Naive thymus-derived CD4-positive, alpha-beta T cell (primary cell): ENCODE measurements around the gene IL17D. TPM values are rescaled to one million over a fixed set of nuclear protein-coding genes. Genes with fewer than 3 reads are reported as not detected.

Source experiments
- ATAC-seq: fragments of 150-1000 bp; cut with Tn5 transposase; 2 replicates; pipeline ENCODE4 v1.10.0; 2021; ENCODE audit warnings: mild to moderate bottlenecking, moderate library complexity
- CTCF ChIA-PET: fragments of 350-600 bp; sonication (Branson Sonifier 250); formaldehyde crosslinking; loops from one replicate; lab custom pipeline; 2021; ENCODE audit warnings: antibody characterized with exemption; lab: Charles Lee
- POLR2A ChIA-PET: fragments of 350-600 bp; sonication (Branson Sonifier 250); formaldehyde crosslinking; loops from one replicate; lab custom pipeline; 2021; ENCODE audit warnings: antibody characterized with exemption, inconsistent platforms; lab: Charles Lee
- DNase-seq, 9 donors: peaks; one replicate each; pipeline versions ENCODE4 v3.0.0 to v3.0.0-alpha.2; 2020 to 2022; ENCODE audit warnings: mixed read lengths in 1 of 9
- H3K27ac ChIP-seq: one replicate; pipeline ENCODE4 v1.7.0; 2013; ENCODE audit warnings: mild to moderate bottlenecking, low read depth, low read length, moderate library complexity
- H3K27me3 ChIP-seq, 2 donors: one replicate each; pipeline ENCODE4 v1.7.0; 2013; ENCODE audit warnings: low read length in 2 of 2, mild to moderate bottlenecking in 2 of 2, moderate library complexity in 2 of 2; ENCODE audit not compliant: control insufficient read depth in 2 of 2, insufficient read depth in 2 of 2
- H3K36me3 ChIP-seq, 3 experiments: 1 replicate in 2 of 3; 2 replicates in 1 of 3; pipeline ENCODE4 v1.7.0; 2013; ENCODE audit warnings: low read length in 3 of 3, mild to moderate bottlenecking in 3 of 3, moderate library complexity in 1 of 3; ENCODE audit not compliant: insufficient read depth in 3 of 3, control insufficient read depth in 2 of 3
- H3K4me1 ChIP-seq, 2 donors: one replicate each; pipeline ENCODE4 v1.7.0; 2013; ENCODE audit warnings: low read length in 2 of 2, mild to moderate bottlenecking in 2 of 2, moderate library complexity in 1 of 2; ENCODE audit not compliant: control insufficient read depth in 2 of 2, insufficient read depth in 2 of 2
- H3K4me3 ChIP-seq: 2 replicates; pipeline ENCODE4 v1.7.0; 2013; ENCODE audit warnings: mild to moderate bottlenecking, low read length
- H3K9me3 ChIP-seq, 3 experiments: 1 replicate in 2 of 3; 2 replicates in 1 of 3; pipeline ENCODE4 v1.7.0; 2013; ENCODE audit warnings: low read length in 3 of 3; ENCODE audit not compliant: control insufficient read depth in 2 of 3
- H3K27ac Mint-ChIP-seq, 9 donors: one replicate each; pipeline ENCODE4 v1.8.0; 2020 to 2022; ENCODE audit warnings: mixed read lengths in 9 of 9, mild to moderate bottlenecking in 8 of 9, moderate library complexity in 5 of 9, inconsistent platforms in 2 of 9
- H3K27me3 Mint-ChIP-seq, 5 donors: one replicate each; pipeline ENCODE4 v1.8.0; 2021 to 2022; ENCODE audit warnings: mixed read lengths in 5 of 5, mild to moderate bottlenecking in 1 of 5
- H3K36me3 Mint-ChIP-seq, 5 donors: one replicate each; pipeline ENCODE4 v1.8.0; 2020 to 2022; ENCODE audit warnings: mixed read lengths in 5 of 5, mild to moderate bottlenecking in 3 of 5, inconsistent platforms in 1 of 5
- H3K4me1 Mint-ChIP-seq, 7 donors: one replicate each; pipeline ENCODE4 v1.8.0; 2020 to 2022; ENCODE audit warnings: mixed read lengths in 7 of 7, mild to moderate bottlenecking in 3 of 7, inconsistent platforms in 1 of 7
- H3K4me3 Mint-ChIP-seq, 10 donors: one replicate each; pipeline ENCODE4 v1.8.0; 2020 to 2022; ENCODE audit warnings: mild to moderate bottlenecking in 10 of 10, mixed read lengths in 10 of 10, moderate library complexity in 6 of 10, inconsistent platforms in 2 of 10
- H3K9me3 Mint-ChIP-seq, 11 donors: one replicate each; pipeline ENCODE4 v1.8.0; 2020 to 2022; ENCODE audit warnings: mixed read lengths in 11 of 11, mild to moderate bottlenecking in 4 of 11, inconsistent platforms in 1 of 11, moderate library complexity in 1 of 11
- intact Hi-C, 2 donors: fragments of 100-400 bp; cut with micrococcal nuclease; formaldehyde crosslinking; loops; one replicate each; pipeline ENCODE4 v1.15.1; 2023
- polyA plus RNA-seq, 2 donors: library from polyadenylated mRNA; unstranded; fragments of 300-500 nt; fragmentation: Illumina TruSeq; gene quantifications; one replicate each; pipeline ENCODE4 v1.2.3, GENCODE V29; 2021
- total RNA-seq, 6 experiments: library from RNA in 5 of 6; stranded (reverse) in 5 of 6; gene quantifications; 1 replicate in 5 of 6; 2 replicates in 1 of 6; pipeline ENCODE4 v1.2.3 and lab custom pipeline; 2021 to 2026

Gene IL17D
- total and polyA plus RNA-seq, 7 experiments from 2014 or later = 0.10 to 0.32 (median 0.19) TPM; not detected in 4

DNA sequence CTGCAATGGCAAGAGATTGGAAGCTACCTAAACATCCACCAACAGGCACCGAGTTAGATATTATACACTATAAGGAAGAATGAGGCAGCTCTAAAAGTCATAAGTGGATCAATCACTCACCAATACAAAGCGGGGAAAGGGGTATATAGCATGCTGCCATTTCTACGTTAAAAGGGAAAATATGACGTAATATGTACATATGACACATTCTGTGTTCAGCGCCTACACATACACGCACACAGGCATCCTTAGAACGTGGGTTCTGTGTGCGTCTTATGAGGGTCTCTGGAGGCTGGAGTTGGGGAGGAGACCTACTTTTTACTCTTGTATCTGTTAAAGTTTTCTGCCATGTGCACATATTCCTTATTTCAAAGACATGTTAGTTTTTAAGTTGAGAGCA, 5.9 kb downstream of the IL17D start:
- Mint-ChIP-seq H3K27me3 (peaks cover 0 to 13% (median 6%) of the 10 kb centered on the region in 5 donors), H3K36me3 (no peaks in the 10 kb centered on the region), H3K4me3 (no peak overlapping the region), H3K4me1 (peaks cover 5 to 13% (median 8%) of the 10 kb centered on the region in 7 donors), H3K27ac (no peak overlapping the region), H3K9me3 (peaks cover 0 to 4% (median 0%) of the 10 kb centered on the region in 11 donors)
- ChIA-PET CTCF (no interaction called here), POLR2A (no interaction called here)
- H3K4me3 ChIP-seq = no peak overlapping the region
- H3K9me3 ChIP-seq = no peaks in the 10 kb centered on the region
- H3K4me1 ChIP-seq = no peaks in the 10 kb centered on the region
- H3K27me3 ChIP-seq = no peaks in the 10 kb centered on the region
- no peak overlapping the region for H3K27ac ChIP-seq
- intact Hi-C loops = loop anchor here (10.0 kb wide), 4 partner anchors 185 to 935 kb away; partner anchors contain the start of genes CRYL1 (in 1 of the 2), MICU2 (in 1 of the 2), MRPL57 (in 1 of the 2) and SKA3 (in 1 of the 2)
- no peak for ATAC-seq
- H3K36me3 ChIP-seq = no peaks in the 10 kb centered on the region
- no peak for DNase-seq

DNA sequence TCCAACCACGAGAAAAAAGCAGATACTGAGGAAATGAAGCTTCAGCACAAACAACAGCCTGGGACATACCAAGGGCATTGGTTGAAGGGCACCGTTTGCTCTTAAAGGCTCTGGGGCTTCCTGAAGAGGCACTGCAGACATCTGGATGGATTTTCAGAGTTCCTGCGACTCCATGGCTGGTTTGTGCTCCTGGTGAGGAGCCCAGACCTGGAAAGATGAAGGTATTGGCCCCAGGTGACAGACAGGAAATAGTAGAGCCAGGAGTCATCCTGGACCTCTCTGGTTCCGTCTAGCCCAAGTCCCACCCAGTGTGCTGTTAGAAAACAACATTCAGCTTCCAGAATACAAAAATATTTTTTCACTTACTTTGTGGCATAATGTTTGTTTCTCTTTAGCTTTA, 6.3 kb downstream of the IL17D start:
- Mint-ChIP-seq H3K27ac (no peak overlapping the region), H3K36me3 (no peaks in the 10 kb centered on the region), H3K27me3 (peaks cover 0 to 9% (median 6%) of the 10 kb centered on the region in 5 donors), H3K9me3 (peaks cover 0 to 4% (median 0%) of the 10 kb centered on the region in 11 donors), H3K4me1 (peaks cover 5 to 13% (median 8%) of the 10 kb centered on the region in 7 donors), H3K4me3 (no peak overlapping the region)
- ChIA-PET CTCF (no interaction called here), POLR2A (no interaction called here)
- DNase-seq = no peak
- no peak for ATAC-seq
- Histone ChIP-seq H3K4me1 (no peaks in the 10 kb centered on the region), H3K9me3 (no peaks in the 10 kb centered on the region), H3K36me3 (no peaks in the 10 kb centered on the region), H3K27ac (no peak overlapping the region), H3K4me3 (no peak overlapping the region), H3K27me3 (no peaks in the 10 kb centered on the region)
- intact Hi-C loops = loop anchor here (5.0 to 10.0 kb wide), 5 partner anchors 185 to 935 kb away; partner anchors contain the start of genes CRYL1 (in 1 of the 2), MICU2 (in 1 of the 2), MRPL57 (in 1 of the 2) and SKA3 (in 1 of the 2)

DNA sequence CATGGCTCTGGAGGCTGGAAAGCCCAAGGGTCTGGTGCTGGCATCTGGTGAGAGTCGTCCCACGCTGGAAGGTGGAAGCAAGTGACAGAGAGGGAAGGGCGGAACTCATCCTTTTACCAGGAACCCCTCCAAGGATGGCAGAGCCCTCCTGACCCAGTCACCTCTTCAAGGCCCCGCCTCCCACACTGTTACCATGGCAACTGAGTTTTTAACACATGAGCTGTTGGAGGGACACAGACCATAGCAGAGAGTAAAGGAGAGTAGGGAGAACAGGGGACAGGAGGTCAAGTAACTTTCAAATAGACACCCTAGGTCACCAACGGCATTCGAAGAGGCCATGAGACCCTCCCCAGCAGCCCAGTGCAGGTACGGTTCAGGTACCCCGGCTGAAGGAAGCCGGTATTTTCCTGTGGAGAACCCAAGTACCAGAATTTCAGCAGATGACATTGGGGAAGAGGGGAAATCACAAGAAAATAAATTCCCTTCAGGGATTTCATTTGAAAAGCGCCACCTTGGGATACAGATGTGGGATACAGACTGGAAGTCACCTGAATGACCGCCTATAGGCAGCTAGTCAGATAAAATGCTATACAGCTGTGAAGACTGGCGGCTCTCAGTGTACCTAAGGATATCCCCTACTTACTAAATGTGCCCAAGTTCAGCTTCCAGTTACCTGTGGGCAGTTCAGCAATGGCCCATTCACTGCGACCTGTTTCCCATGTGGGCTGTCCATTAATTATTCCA, 8.0 kb downstream of the IL17D start:
- H3K27me3 ChIP-seq = no peaks in the 10 kb centered on the region
- intact Hi-C loops = loop anchor here (1.0 to 5.0 kb wide), 6 partner anchors 61 to 768 kb away; partner anchors contain the start of gene EEF1AKMT1 (in 1 of the 2)
- no peaks in the 10 kb centered on the region for H3K36me3 Mint-ChIP-seq
- DNase-seq (no peak), ATAC-seq (no peak)
- no peak overlapping the region for H3K4me3 ChIP-seq
- peak overlapping the region in 1 of 10 donors; percentile 47 for H3K4me3 Mint-ChIP-seq
- H3K4me1 Mint-ChIP-seq = peaks cover 5 to 13% (median 8%) of the 10 kb centered on the region in 7 donors
- no peak overlapping the region for H3K27ac ChIP-seq
- H3K27ac Mint-ChIP-seq = peak overlapping the region in 1 of 9 donors; percentile 17
- peaks cover 0 to 7% (median 6%) of the 10 kb centered on the region in 5 donors for H3K27me3 Mint-ChIP-seq
- H3K4me1 ChIP-seq = no peaks in the 10 kb centered on the region
- H3K9me3 ChIP-seq = no peaks in the 10 kb centered on the region
- H3K9me3 Mint-ChIP-seq = peaks cover 0 to 3% (median 0%) of the 10 kb centered on the region in 11 donors
- POLR2A ChIA-PET = no interaction called here
- CTCF ChIA-PET = interaction anchor here (0.6 to 2.4 kb wide), 3 partner anchors 117 to 756 kb away, joined by 4 to 19 read pairs (median 8); no protein-coding TSS in a partner anchor
- no peaks in the 10 kb centered on the region for H3K36me3 ChIP-seq

DNA sequence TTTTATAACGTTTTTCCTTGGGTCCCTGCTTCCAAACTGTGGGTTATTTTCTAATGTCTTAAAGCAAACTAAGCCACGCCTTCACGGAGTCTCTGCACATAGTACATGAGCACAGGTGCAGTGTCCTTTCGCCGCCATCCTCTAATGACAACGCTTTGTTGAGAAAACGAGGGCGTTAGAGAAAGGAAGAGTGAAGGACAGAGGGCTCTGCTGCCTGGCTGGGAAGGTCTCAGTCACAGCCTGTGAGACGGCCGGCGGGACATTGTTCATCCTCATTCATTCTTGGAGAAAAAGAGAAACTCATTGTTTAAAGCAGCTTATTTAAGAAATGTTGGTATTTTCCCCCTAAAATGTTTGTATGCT, 9.5 kb downstream of the IL17D start:
- ATAC-seq = no peak
- peak overlapping the region in 2 of 10 donors; percentile 5 to 46 for H3K4me3 Mint-ChIP-seq
- H3K36me3 ChIP-seq = no peaks in the 10 kb centered on the region
- no peaks in the 10 kb centered on the region for H3K9me3 ChIP-seq
- no peaks in the 10 kb centered on the region for H3K36me3 Mint-ChIP-seq
- no peak for DNase-seq
- ChIA-PET POLR2A (no interaction called here), CTCF (interaction anchor here (0.8 to 2.4 kb wide), 2 partner anchors 79 to 116 kb away, joined by 3 to 19 read pairs; no protein-coding TSS in a partner anchor)
- H3K4me1 Mint-ChIP-seq = peaks cover 5 to 13% (median 8%) of the 10 kb centered on the region in 7 donors
- intact Hi-C loops = loop anchor here in 1 of 2 donors (2.0 to 5.0 kb wide), 2 partner anchors 60 to 516 kb away; partner anchors contain the start of gene EEF1AKMT1
- H3K4me1 ChIP-seq = no peaks in the 10 kb centered on the region
- H3K27ac ChIP-seq = no peak overlapping the region
- no peaks in the 10 kb centered on the region for H3K27me3 ChIP-seq
- peaks cover 0 to 3% (median 0%) of the 10 kb centered on the region in 11 donors for H3K9me3 Mint-ChIP-seq
- H3K27ac Mint-ChIP-seq = no peak overlapping the region
- H3K27me3 Mint-ChIP-seq = peaks cover 0 to 7% (median 6%) of the 10 kb centered on the region in 5 donors
- H3K4me3 ChIP-seq = no peak overlapping the region

DNA sequence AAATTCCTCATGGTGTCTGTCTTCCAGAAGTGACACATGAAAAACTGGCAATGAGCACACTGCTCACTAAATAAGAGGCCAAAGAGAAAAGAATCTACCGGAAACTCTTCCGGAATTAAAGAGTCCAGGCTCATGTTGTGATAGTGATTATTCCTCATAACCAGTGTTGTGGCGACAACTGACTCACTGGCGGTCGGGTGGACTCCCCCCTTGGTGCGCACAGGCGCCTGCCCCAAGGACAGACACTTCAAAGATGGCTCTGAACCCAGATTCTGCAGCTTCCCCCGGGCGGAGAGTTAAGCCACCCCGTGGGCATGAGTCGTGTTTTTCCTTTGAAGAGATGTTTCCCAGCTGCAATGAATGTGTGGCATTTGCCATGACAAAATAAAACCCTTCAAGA, 10.3 kb downstream of the IL17D start:
- ChIA-PET POLR2A (no interaction called here), CTCF (interaction anchor here (0.7 to 2.4 kb wide), 4 partner anchors 80 to 215 kb away, joined by 3 to 19 read pairs (median 3); no protein-coding TSS in a partner anchor)
- intact Hi-C loops = loop anchor here in 1 of 2 donors (2.0 to 5.0 kb wide), 2 partner anchors 59 to 516 kb away; partner anchors contain the start of gene EEF1AKMT1
- Histone ChIP-seq H3K36me3 (no peaks in the 10 kb centered on the region), H3K4me1 (no peaks in the 10 kb centered on the region), H3K27ac (no peak overlapping the region), H3K9me3 (no peaks in the 10 kb centered on the region), H3K4me3 (no peak overlapping the region), H3K27me3 (no peaks in the 10 kb centered on the region)
- Mint-ChIP-seq H3K27ac (no peak overlapping the region), H3K4me3 (no peak overlapping the region), H3K27me3 (peaks cover 0 to 7% (median 6%) of the 10 kb centered on the region in 5 donors), H3K4me1 (peaks cover 5 to 13% (median 8%) of the 10 kb centered on the region in 7 donors), H3K9me3 (peaks cover 0 to 3% (median 0%) of the 10 kb centered on the region in 11 donors), H3K36me3 (no peaks in the 10 kb centered on the region)
- ATAC-seq = no peak
- no peak for DNase-seq

DNA sequence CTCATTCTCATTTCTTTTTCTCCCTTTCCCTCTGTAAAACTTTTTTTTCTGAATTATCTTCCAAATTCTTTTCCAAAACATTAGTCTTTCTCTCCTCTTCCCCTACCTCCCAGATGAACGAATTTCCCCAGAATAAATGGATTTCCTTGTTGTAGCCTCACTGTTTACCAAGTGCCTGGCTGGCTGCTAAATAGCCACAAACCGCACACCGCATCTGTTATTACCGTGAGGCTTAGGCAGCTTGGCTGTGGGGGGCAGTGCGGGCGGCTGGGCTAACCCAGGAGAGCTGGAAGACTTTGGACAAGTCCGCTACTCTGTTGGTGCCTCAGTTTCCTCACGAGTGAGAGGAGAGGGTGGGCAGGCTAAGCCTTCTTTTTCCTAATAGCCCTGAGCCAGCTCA, 10.7 kb downstream of the IL17D start:
- H3K4me3 ChIP-seq = no peak overlapping the region
- Mint-ChIP-seq H3K36me3 (no peaks in the 10 kb centered on the region), H3K4me3 (no peak overlapping the region), H3K4me1 (peaks cover 5 to 13% (median 8%) of the 10 kb centered on the region in 7 donors), H3K27ac (no peak overlapping the region), H3K27me3 (peaks cover 0 to 7% (median 6%) of the 10 kb centered on the region in 5 donors), H3K9me3 (peaks cover 0 to 3% (median 0%) of the 10 kb centered on the region in 11 donors)
- H3K36me3 ChIP-seq = no peaks in the 10 kb centered on the region
- DNase-seq = no peak
- intact Hi-C loops = loop anchor here in 1 of 2 donors (5.0 kb wide), 1 partner anchor 517 kb away; no protein-coding TSS in a partner anchor
- no peaks in the 10 kb centered on the region for H3K4me1 ChIP-seq
- ChIA-PET CTCF (interaction anchor here (0.7 to 1.2 kb wide), 3 partner anchors 210 to 215 kb away, joined by 3 read pairs; no protein-coding TSS in a partner anchor), POLR2A (no interaction called here)
- ATAC-seq = no peak
- H3K9me3 ChIP-seq = no peaks in the 10 kb centered on the region
- no peaks in the 10 kb centered on the region for H3K27me3 ChIP-seq
- H3K27ac ChIP-seq = no peak overlapping the region
